HepG2 (cell line): ENCODE results near the gene ADAMTS2. TPM values are rescaled to one million over a fixed set of nuclear protein-coding genes. Genes with fewer than 3 reads are reported as not detected.

Source experiments
- ATAC-seq: fragments of 200-7000 bp; cut with Tn5 transposase; 3 replicates; pipeline ENCODE4 v1.9.1; 2020; ENCODE audit warnings: mild to moderate bottlenecking, moderate library complexity
- BruUV-seq: library from RNA; stranded (reverse); fragments of 400-500 nt; replicated peaks from 2 replicates; lab custom pipeline; 2021; lab: Mats Ljungman, UMichigan
- CTCF ChIA-PET: fragments of 300-600 bp; formaldehyde crosslinking; extraction: SDS; loops from one replicate; lab custom pipeline; 2021; ENCODE audit warnings: low total read pairs, inconsistent platforms, low intra/inter-chr PET ratio; lab: Yijun Ruan, JAX
- POLR2A ChIA-PET: fragments of 350-600 bp; sonication (Branson Sonifier 250); formaldehyde crosslinking; loops from one replicate; lab custom pipeline; 2020; ENCODE audit warnings: antibody characterized with exemption, inconsistent platforms; lab: Yijun Ruan, JAX
- DNase-seq: peaks from one replicate; pipeline ENCODE4 v3.0.0-alpha.2; 2015; ENCODE audit warnings: low spot score
- FAIRE-seq: peaks from 3 replicates; lab custom pipeline; 2011; peaks lifted over from hg19 to GRCh38; lab: Jason Lieb, UNC
- H2AFZ ChIP-seq: one replicate; pipeline ENCODE4 v1.6.1; 2011; ENCODE audit warnings: low read length, inconsistent platforms
- H3K27ac ChIP-seq: fragments of 300-600 bp; 3 replicates; pipeline ENCODE4 v1.8.0; 2011; ENCODE audit warnings: mixed run types, mild to moderate bottlenecking, mixed read lengths, low read length, inconsistent platforms; ENCODE audit not compliant: insufficient read depth; ENCODE audit errors: extremely low read length
- H3K27me3 ChIP-seq, 2 experiments: fragments of 200-600 bp in 1 of 2; 2 replicates in 1 of 2; 3 replicates in 1 of 2; pipeline versions ENCODE4 v1.6.0 to v1.8.0; 2011; ENCODE audit warnings: low read length in 2 of 2, mild to moderate bottlenecking in 2 of 2, moderate library complexity in 2 of 2, inconsistent platforms in 1 of 2; ENCODE audit not compliant: insufficient read depth in 2 of 2, control insufficient read depth in 1 of 2
- H3K36me3 ChIP-seq, 2 experiments: fragments of 200-600 bp in 1 of 2; replicated peaks in 1 of 2; 2 replicates in 1 of 2; 3 replicates in 1 of 2; pipeline versions ENCODE4 v1.5.1 to v1.8.0; 2011; ENCODE audit warnings: low read length in 2 of 2, inconsistent platforms in 1 of 2; ENCODE audit not compliant: insufficient read depth in 2 of 2, control insufficient read depth in 1 of 2
- H3K4me1 ChIP-seq: 2 replicates; pipeline ENCODE4 v1.5.1; 2012; ENCODE audit warnings: low read length, inconsistent platforms; ENCODE audit not compliant: insufficient read depth
- H3K4me2 ChIP-seq: 2 replicates; pipeline ENCODE4 v1.6.0; 2011; ENCODE audit warnings: low read depth, low read length, inconsistent platforms
- H3K4me3 ChIP-seq, 3 experiments: fragments of 200-600 bp in 1 of 3; sonication (generic), shearing (Covaris generic) in 1 of 3; replicated peaks in 1 of 3; 2 replicates each; pipeline ENCODE4 v1.5.1; 2011 to 2016; ENCODE audit warnings: low read length in 3 of 3, inconsistent platforms in 2 of 3, low read depth in 2 of 3, mild to moderate bottlenecking in 2 of 3, control low read depth in 1 of 3, mixed read lengths in 1 of 3; ENCODE audit not compliant: insufficient read depth in 1 of 3
- H3K79me2 ChIP-seq: one replicate; pipeline ENCODE4 v1.6.1; 2011; ENCODE audit warnings: low read length, inconsistent platforms; ENCODE audit not compliant: insufficient read depth
- H3K9ac ChIP-seq: 2 replicates; pipeline ENCODE4 v1.6.0; 2011; ENCODE audit warnings: mild to moderate bottlenecking, low read depth, low read length, inconsistent platforms; ENCODE audit not compliant: insufficient read depth
- H3K9me3 ChIP-seq: 2 replicates; pipeline ENCODE4 v1.5.1; 2012; ENCODE audit warnings: mild to moderate bottlenecking, low read length
- H4K20me1 ChIP-seq: 2 replicates; pipeline ENCODE4 v1.6.0; 2011; ENCODE audit warnings: inconsistent platforms, mild to moderate bottlenecking, low read length, moderate library complexity; ENCODE audit not compliant: insufficient read depth
- ATF7-NPFF ChIP-seq: sonication (generic); formaldehyde crosslinking; IDR thresholded peaks from 2 replicates; pipeline ENCODE4 v1.8.1; 2023; ENCODE audit warnings: mild to moderate bottlenecking, low read depth, missing genetic modification reagents, moderate library complexity
- BCL6 ChIP-seq: IDR thresholded peaks from 2 replicates; pipeline ENCODE4 v1.6.1; 2016; ENCODE audit warnings: missing genetic modification reagents, missing compliant biosample characterization
- ELF3 ChIP-seq: IDR thresholded peaks from 2 replicates; pipeline ENCODE4 v1.6.1; 2016; ENCODE audit warnings: missing genetic modification reagents, missing compliant biosample characterization
- FOXA1 ChIP-seq, 2 experiments: fragments of 450-650 bp in 1 of 2; sonication (generic) in 1 of 2; formaldehyde crosslinking in 1 of 2; IDR thresholded peaks; 2 replicates each; pipeline versions ENCODE4 v1.4.0 to v1.6.1; 2016 to 2020; ENCODE audit warnings: missing genetic modification reagents in 1 of 2
- FOXO4 ChIP-seq: sonication (generic); formaldehyde crosslinking; conservative IDR thresholded peaks from 2 replicates; pipeline ENCODE4 v1.8.1; 2023; ENCODE audit warnings: missing genetic modification reagents
- HDAC6 ChIP-seq: fragments of 200-600 bp; sonication (generic); IDR thresholded peaks from 2 replicates; pipeline ENCODE4 v1.7.0; 2017; ENCODE audit warnings: mild to moderate bottlenecking, antibody characterized with exemption, low read length, low read depth
- HMG20A ChIP-seq: IDR thresholded peaks from 2 replicates; pipeline ENCODE4 v1.6.1; 2016; ENCODE audit warnings: borderline replicate concordance
- KAT7 ChIP-seq: IDR thresholded peaks from 2 replicates; pipeline ENCODE4 v1.6.1; 2018; ENCODE audit warnings: borderline replicate concordance, missing compliant biosample characterization
- KLF11 ChIP-seq: IDR thresholded peaks from 2 replicates; pipeline ENCODE4 v1.6.1; 2016; ENCODE audit warnings: missing compliant biosample characterization
- NKX3-1 ChIP-seq: sonication (generic); formaldehyde crosslinking; IDR thresholded peaks from 2 replicates; pipeline ENCODE4 v1.5.0; 2020; ENCODE audit warnings: missing genetic modification reagents
- SMAD1 ChIP-seq: sonication (generic); formaldehyde crosslinking; IDR thresholded peaks from 2 replicates; pipeline ENCODE4 v1.4.0; 2020; ENCODE audit warnings: missing genetic modification reagents, low read depth, mild to moderate bottlenecking, borderline replicate concordance
- SMC3 ChIP-seq: IDR thresholded peaks from 2 replicates; pipeline ENCODE4 v1.6.1; 2011; ENCODE audit warnings: low read length, improper control_type of control experiment
- SPEN ChIP-seq: sonication (generic); formaldehyde crosslinking; IDR thresholded peaks from 2 replicates; pipeline ENCODE4 v1.5.1; 2020; ENCODE audit warnings: low read depth, mild to moderate bottlenecking, missing genetic modification reagents
- ZNF12 ChIP-seq: sonication (generic); formaldehyde crosslinking; IDR thresholded peaks from 2 replicates; pipeline ENCODE4 v1.5.0; 2020; ENCODE audit warnings: missing genetic modification reagents
- ZNF160 ChIP-seq: sonication (generic); formaldehyde crosslinking; IDR thresholded peaks from 2 replicates; pipeline ENCODE4 v1.8.0; 2022; ENCODE audit warnings: mild to moderate bottlenecking, inconsistent platforms, missing genetic modification reagents
- ZNF260 ChIP-seq: sonication (generic); formaldehyde crosslinking; IDR thresholded peaks from 2 replicates; pipeline ENCODE4 v1.4.0; 2020; ENCODE audit warnings: missing genetic modification reagents, low read depth, mild to moderate bottlenecking, borderline replicate concordance
- ZNF580 ChIP-seq: IDR thresholded peaks from 2 replicates; pipeline ENCODE4 v1.6.1; 2016; ENCODE audit warnings: low read depth, borderline replicate concordance
- ZNF780A ChIP-seq: sonication (generic); formaldehyde crosslinking; IDR thresholded peaks from 2 replicates; pipeline ENCODE4 v1.8.0; 2022; ENCODE audit warnings: mild to moderate bottlenecking, missing genetic modification reagents, moderate library complexity
- ZSCAN25 ChIP-seq: sonication (generic); formaldehyde crosslinking; IDR thresholded peaks from 2 replicates; pipeline ENCODE4 v1.8.0; 2022; ENCODE audit warnings: mild to moderate bottlenecking, missing genetic modification reagents
- whole genome bisulfite sequencing: methylation state at CpG from one replicate; pipeline ENCODE4 v1.1.6; 2017; ENCODE audit warnings: low lambda C conversion rate; 5-methylcytosine and 5-hydroxymethylcytosine counted together
- in situ Hi-C: cut with HindIII; loops from 2 replicates; pipeline ENCODE4 v1.10.0; 2017; ENCODE audit warnings: low pct_unique_long_range_greater_than_20kb; ENCODE audit not compliant: extremely low pct_ligation_motif_present
- intact Hi-C: fragments of 100-400 bp; cut with micrococcal nuclease; formaldehyde crosslinking; loops from one replicate; pipeline ENCODE4 v1.10.0; 2022; ENCODE audit not compliant: unreplicated experiment
- polyA plus RNA-seq, 8 experiments: library from polyadenylated mRNA; depleted of rRNA in 3 of 8; stranded (reverse) in 7 of 8; unstranded in 1 of 8; fragments of >200 nt; fragmentation: Illumina TruSeq in 4 of 8; extraction: Trizol in 4 of 8; gene quantifications; 2 replicates each; pipeline versions ENCODE4 v1.2.1 to v1.2.3, GENCODE V29; 2011 to 2016; ENCODE audit warnings: low read depth in 4 of 8, missing spikeins in 1 of 8, mixed read lengths in 1 of 8; ENCODE audit not compliant: insufficient read depth in 1 of 8
- total RNA-seq, 5 experiments: library from RNA; depleted of rRNA; stranded (reverse); fragments of >200 nt; fragmentation: Illumina TruSeq; extraction: Trizol; gene quantifications; 2 replicates each; pipeline ENCODE4 v1.2.3, GENCODE V29; 2016; ENCODE audit warnings: low read depth in 1 of 5

The ADAMTS2 gene
- total and polyA plus RNA-seq, 2 of the 13 experiments (the other 11 are each of a cell fraction or from before 2014, with no cell fraction given), result 0.24 to 3.5 TPM

- FAIRE-seq (no peak), ATAC-seq (no peak), DNase-seq (no peak)
- POLR2A ChIA-PET, result no interaction called here
- CTCF ChIA-PET, result no interaction called here
- Histone ChIP-seq H2AFZ (no peak overlapping the region), H3K79me2 (no peaks in the 10 kb centered on the region), H4K20me1 (no peaks in the 10 kb centered on the region), H3K9me3 (no peaks in the 10 kb centered on the region), H3K9ac (no peak overlapping the region), H3K36me3 (no peaks in the 10 kb centered on the region), H3K27ac (no peak overlapping the region), H3K27me3 (peaks cover 0 to 2% of the 10 kb centered on the region in 2 experiments; a peak in 2 of 5 replicates), H3K4me2 (no peak overlapping the region), H3K4me1 (no peaks in the 10 kb centered on the region), H3K4me3 (no peak overlapping the region)
- TF ChIP-seq SMAD1 (CRISPR knock-in tag), result no peak
- TF ChIP-seq ZNF160 (CRISPR knock-in tag), result no peak
- WGBS, result 44% methylated on average over 10 of the region's 10 CpGs
- BruUV-seq, result no TSS peak
- intact Hi-C loops (no loop called here), in situ Hi-C loops (no loop called here)
Observed at GRCh38 chr5:179311581-179311980, 33.7 kb downstream of the ADAMTS2 start.

GRCh38 chr5:179311091-179311470, 34.2 kb downstream of the ADAMTS2 start:
- Histone ChIP-seq H3K4me1 (no peaks in the 10 kb centered on the region), H3K27ac (no peak overlapping the region), H3K4me2 (no peak overlapping the region), H3K4me3 (no peak overlapping the region), H2AFZ (no peak overlapping the region), H3K27me3 (peaks cover 0 to 1% of the 10 kb centered on the region in 2 experiments; a peak in 1 of 5 replicates), H3K36me3 (no peaks in the 10 kb centered on the region), H4K20me1 (no peaks in the 10 kb centered on the region), H3K9ac (no peak overlapping the region), H3K79me2 (no peaks in the 10 kb centered on the region), H3K9me3 (no peaks in the 10 kb centered on the region)
- BruUV-seq, result no TSS peak
- POLR2A ChIA-PET, result no interaction called here
- intact Hi-C loops (no loop called here), in situ Hi-C loops (no loop called here)
- CTCF ChIA-PET, result no interaction called here
- no CpG with 5 or more reads among the region's 8 CpGs for WGBS
- no peak for ATAC-seq
- no peak for FAIRE-seq
- DNase-seq, result no peak
- TF ChIP-seq SMC3 (no peak), NKX3-1 (CRISPR knock-in tag) (no peak), SPEN (CRISPR knock-in tag) (no peak), ZSCAN25 (CRISPR knock-in tag) (no peak), ZNF260 (no peak), KLF11 (CRISPR knock-in tag) (no peak), BCL6 (no peak), KAT7 (CRISPR knock-in tag) (no peak), ATF7-NPFF (CRISPR knock-in tag) (no peak), ZNF12 (CRISPR knock-in tag) (no peak), ZNF580 (CRISPR knock-in tag) (no peak), HDAC6 (no peak), ZNF780A (no peak), FOXO4 (no peak), FOXA1 (IDR thresholded peaks at IDR 0.05) (no peak), FOXA1 (CRISPR knock-in tag; IDR thresholded peaks at IDR 0.05) (no peak), ELF3 (CRISPR knock-in tag) (no peak), HMG20A (CRISPR knock-in tag) (no peak)
